Hepatocyte (in vitro differentiated cells): Measurements from ENCODE around the gene KLHDC9. TPM values are rescaled to one million over a fixed set of nuclear protein-coding genes. Genes with fewer than 3 reads are reported as not detected.

Experiments
- DNase-seq: peaks from one replicate; pipeline ENCODE4 v3.0.0-alpha.2; 2016; ENCODE audit warnings: low spot score
- H2AFZ ChIP-seq: fragments of 200-600 bp; sonication (generic); 2 replicates; pipeline ENCODE4 v1.6.0; 2016; ENCODE audit warnings: antibody characterized with exemption, mild to moderate bottlenecking
- H3K27ac ChIP-seq: fragments of 200-600 bp; sonication (generic); 2 replicates; pipeline ENCODE4 v1.5.1; 2016; ENCODE audit warnings: mild to moderate bottlenecking
- H3K27me3 ChIP-seq: fragments of 200-600 bp; sonication (generic); 2 replicates; pipeline ENCODE4 v1.6.1; 2016
- H3K36me3 ChIP-seq: fragments of 200-600 bp; sonication (generic); replicated peaks from 2 replicates; pipeline ENCODE4 v1.5.1; 2016; ENCODE audit warnings: low read depth; ENCODE audit not compliant: insufficient read depth
- H3K4me1 ChIP-seq: fragments of 200-600 bp; sonication (generic); 2 replicates; pipeline ENCODE4 v1.5.1; 2016; ENCODE audit warnings: mild to moderate bottlenecking, moderate library complexity; ENCODE audit not compliant: insufficient read depth
- H3K4me2 ChIP-seq: fragments of 200-600 bp; sonication (generic); 2 replicates; pipeline ENCODE4 v1.6.0; 2016
- H3K4me3 ChIP-seq: fragments of 200-600 bp; sonication (generic); 2 replicates; pipeline ENCODE4 v1.5.1; 2016; ENCODE audit warnings: mild to moderate bottlenecking
- H3K79me2 ChIP-seq: fragments of 200-600 bp; sonication (generic); 2 replicates; pipeline ENCODE4 v1.6.0; 2017; ENCODE audit warnings: mild to moderate bottlenecking
- H3K9me2 ChIP-seq: fragments of 200-600 bp; sonication (generic); replicated peaks from 2 replicates; pipeline ENCODE4 v1.6.0; 2017; ENCODE audit warnings: mild to moderate bottlenecking; ENCODE audit not compliant: insufficient read depth
- H3K9me3 ChIP-seq: fragments of 200-600 bp; sonication (generic); 2 replicates; pipeline ENCODE4 v1.5.1; 2016; ENCODE audit warnings: low read depth, mild to moderate bottlenecking
- H4K20me1 ChIP-seq: fragments of 200-600 bp; sonication (generic); 2 replicates; pipeline ENCODE4 v1.6.0; 2016; ENCODE audit warnings: mild to moderate bottlenecking; ENCODE audit not compliant: insufficient read depth, poor library complexity, severe bottlenecking
- EZH2 ChIP-seq: fragments of 200-600 bp; sonication (generic); IDR thresholded peaks from 2 replicates; pipeline ENCODE4 v1.6.1; 2016; ENCODE audit warnings: antibody characterized with exemption, mild to moderate bottlenecking, borderline replicate concordance
- EZH2phosphoT487 ChIP-seq: fragments of 200-600 bp; sonication (generic); IDR thresholded peaks from one replicate; pipeline ENCODE4 v1.6.1; 2018; ENCODE audit warnings: antibody characterized with exemption, mild to moderate bottlenecking, low read depth, moderate library complexity; ENCODE audit not compliant: unreplicated experiment, severe bottlenecking
- WGBS: methylation state at CpG from one replicate; pipeline ENCODE4 v1.1.6; 2016; ENCODE audit warnings: low lambda C conversion rate; ENCODE audit errors: missing lambda C conversion rate; 5-methylcytosine and 5-hydroxymethylcytosine counted together
- polyA plus RNA-seq: library from polyadenylated mRNA; unstranded; fragments of >200 nt; fragmentation: Nextera tagmentation; extraction: Ambion mirVana; gene quantifications from 2 replicates; pipeline ENCODE4 v1.2.1, GENCODE V29; 2016
- total RNA-seq: library from RNA; depleted of rRNA; stranded (reverse); fragments of >200 nt; gene quantifications from 2 replicates; pipeline ENCODE4 v1.2.3, GENCODE V29; 2014
- TF ChIP-seq, protein P1 (sequence below): fragments of 200-600 bp; sonication (generic); IDR thresholded peaks from 2 replicates; pipeline ENCODE4 v1.5.1; 2016; ENCODE audit warnings: antibody characterized with exemption, mild to moderate bottlenecking; ENCODE audit not compliant: poor library complexity

KLHDC9 gene
- total and polyA plus RNA-seq, 2 experiments from 2014 or later, result 1.4 to 7.4 TPM

DNA sequence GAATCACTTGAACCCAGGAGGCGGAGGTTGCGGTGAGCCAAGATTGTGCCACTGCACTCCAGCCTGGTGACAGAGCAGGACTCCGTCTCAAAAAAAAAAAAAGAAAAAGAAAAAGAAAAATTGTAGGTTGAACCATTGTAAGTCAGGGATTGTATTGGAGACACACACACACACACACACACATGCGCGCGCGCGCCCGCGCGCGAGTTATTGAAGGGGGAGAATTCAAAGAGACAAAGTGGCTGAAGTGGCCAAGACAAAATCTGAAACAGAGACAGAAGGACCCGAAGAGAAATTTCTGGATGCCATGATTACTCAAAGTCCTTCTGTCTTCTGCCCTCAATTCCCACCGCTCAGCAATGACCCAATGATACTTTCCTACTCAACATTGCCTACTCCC is 3.7 kb upstream of the KLHDC9 start:
- H3K4me2 ChIP-seq, result no peak overlapping the region
- H3K4me1 ChIP-seq, result peaks cover 8% of the 10 kb centered on the region
- TF ChIP-seq EZH2phosphoT487, result no peak
- TF ChIP-seq EZH2, result no peak
- TF ChIP-seq, protein P1, sequence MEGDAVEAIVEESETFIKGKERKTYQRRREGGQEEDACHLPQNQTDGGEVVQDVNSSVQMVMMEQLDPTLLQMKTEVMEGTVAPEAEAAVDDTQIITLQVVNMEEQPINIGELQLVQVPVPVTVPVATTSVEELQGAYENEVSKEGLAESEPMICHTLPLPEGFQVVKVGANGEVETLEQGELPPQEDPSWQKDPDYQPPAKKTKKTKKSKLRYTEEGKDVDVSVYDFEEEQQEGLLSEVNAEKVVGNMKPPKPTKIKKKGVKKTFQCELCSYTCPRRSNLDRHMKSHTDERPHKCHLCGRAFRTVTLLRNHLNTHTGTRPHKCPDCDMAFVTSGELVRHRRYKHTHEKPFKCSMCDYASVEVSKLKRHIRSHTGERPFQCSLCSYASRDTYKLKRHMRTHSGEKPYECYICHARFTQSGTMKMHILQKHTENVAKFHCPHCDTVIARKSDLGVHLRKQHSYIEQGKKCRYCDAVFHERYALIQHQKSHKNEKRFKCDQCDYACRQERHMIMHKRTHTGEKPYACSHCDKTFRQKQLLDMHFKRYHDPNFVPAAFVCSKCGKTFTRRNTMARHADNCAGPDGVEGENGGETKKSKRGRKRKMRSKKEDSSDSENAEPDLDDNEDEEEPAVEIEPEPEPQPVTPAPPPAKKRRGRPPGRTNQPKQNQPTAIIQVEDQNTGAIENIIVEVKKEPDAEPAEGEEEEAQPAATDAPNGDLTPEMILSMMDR, result no peak
- no peaks in the 10 kb centered on the region for H3K36me3 ChIP-seq
- no peaks in the 10 kb centered on the region for H3K27me3 ChIP-seq
- no peaks in the 10 kb centered on the region for H3K9me2 ChIP-seq
- H3K27ac ChIP-seq, result no peak overlapping the region
- H2AFZ ChIP-seq, result no peak overlapping the region
- WGBS, result 98% methylated on average over 14 of the region's 14 CpGs
- no peak for DNase-seq
- no peaks in the 10 kb centered on the region for H4K20me1 ChIP-seq
- H3K4me3 ChIP-seq, result no peak overlapping the region
- no peaks in the 10 kb centered on the region for H3K9me3 ChIP-seq
- H3K79me2 ChIP-seq, result no peaks in the 10 kb centered on the region

DNA sequence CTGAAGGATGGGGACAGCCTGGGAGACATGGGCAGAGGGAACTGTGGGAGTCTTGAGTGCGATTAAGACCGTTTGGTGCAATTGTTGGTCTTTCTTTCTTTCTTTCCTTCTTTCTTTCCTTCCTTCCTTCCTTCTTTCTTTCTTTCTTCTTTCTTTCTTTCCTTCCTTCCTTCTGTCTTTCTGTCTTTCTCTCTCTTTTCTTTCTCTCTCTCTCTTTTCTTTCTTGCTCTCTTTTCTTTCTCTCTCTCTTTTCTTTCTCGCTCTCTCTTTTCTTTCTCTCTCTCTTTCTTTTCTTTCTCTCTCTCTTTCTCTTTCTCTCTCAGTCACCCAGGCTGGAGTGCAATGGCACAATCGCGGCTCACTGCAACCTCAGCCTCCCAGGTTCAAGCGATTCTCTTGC is 2.9 kb upstream of the KLHDC9 start:
- TF ChIP-seq EZH2, result no peak
- TF ChIP-seq EZH2phosphoT487, result no peak
- TF ChIP-seq, protein P1, result no peak
- H4K20me1 ChIP-seq, result no peaks in the 10 kb centered on the region
- no peaks in the 10 kb centered on the region for H3K27me3 ChIP-seq
- H3K36me3 ChIP-seq, result no peaks in the 10 kb centered on the region
- no peak overlapping the region for H2AFZ ChIP-seq
- H3K9me3 ChIP-seq, result no peaks in the 10 kb centered on the region
- H3K79me2 ChIP-seq, result no peaks in the 10 kb centered on the region
- H3K4me2 ChIP-seq, result no peak overlapping the region
- no peak overlapping the region for H3K27ac ChIP-seq
- WGBS, result 94% methylated on average over 6 of the region's 6 CpGs
- no peak for DNase-seq
- H3K4me1 ChIP-seq, result peaks cover 8% of the 10 kb centered on the region
- no peak overlapping the region for H3K4me3 ChIP-seq
- no peaks in the 10 kb centered on the region for H3K9me2 ChIP-seq

DNA sequence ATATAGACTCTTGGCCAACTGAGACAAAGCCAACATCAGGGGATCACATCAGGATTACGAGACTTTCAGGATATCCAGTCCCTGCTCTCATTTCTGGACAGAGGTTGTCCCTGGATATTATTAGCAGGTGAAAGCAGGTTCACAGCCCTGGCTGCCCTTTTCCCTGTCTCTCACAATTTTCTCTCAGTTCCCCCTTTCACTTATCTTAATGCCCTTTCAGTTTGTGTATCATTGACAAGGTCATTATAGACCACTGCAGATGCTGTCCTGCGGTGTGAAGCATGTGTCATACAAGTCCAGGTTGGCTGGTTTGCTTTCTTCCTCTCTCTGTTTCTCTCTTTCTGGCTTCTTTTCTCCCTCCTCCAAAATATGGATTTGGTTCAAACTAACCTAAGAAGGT is 2.1 kb upstream of the KLHDC9 start:
- no peak for DNase-seq
- Histone ChIP-seq H3K4me3 (no peak overlapping the region), H3K27me3 (no peaks in the 10 kb centered on the region), H3K79me2 (no peaks in the 10 kb centered on the region), H3K9me3 (no peaks in the 10 kb centered on the region), H2AFZ (no peak overlapping the region), H4K20me1 (no peaks in the 10 kb centered on the region), H3K4me1 (peaks cover 8% of the 10 kb centered on the region), H3K27ac (no peak overlapping the region), H3K4me2 (no peak overlapping the region), H3K9me2 (no peaks in the 10 kb centered on the region), H3K36me3 (no peaks in the 10 kb centered on the region)
- TF ChIP-seq, protein P1, result no peak
- no peak for TF ChIP-seq EZH2phosphoT487
- no peak for TF ChIP-seq EZH2
- 93% methylated on average over 2 of the region's 2 CpGs for WGBS

DNA sequence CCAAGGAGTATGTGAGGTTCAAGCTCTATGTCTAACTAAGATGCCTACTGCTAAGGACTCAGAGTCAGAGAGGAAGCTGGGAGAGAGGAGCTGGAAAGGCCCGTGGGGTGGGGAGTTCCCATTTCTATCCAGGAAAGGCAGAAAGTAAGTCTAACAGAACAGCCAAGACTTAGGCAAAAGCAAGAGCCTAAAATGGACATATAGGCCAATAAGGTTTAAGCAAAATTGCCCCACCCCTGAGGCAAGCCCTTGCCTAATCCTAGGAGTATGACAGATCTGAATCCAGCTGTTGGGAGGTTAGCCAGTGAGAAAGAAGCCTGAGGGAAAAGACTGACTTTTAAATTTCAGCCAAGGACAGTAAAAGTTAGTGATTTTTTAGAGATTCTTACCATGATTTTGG is 1.6 kb upstream of the KLHDC9 start:
- Histone ChIP-seq H3K79me2 (no peaks in the 10 kb centered on the region), H3K36me3 (no peaks in the 10 kb centered on the region), H3K9me2 (no peaks in the 10 kb centered on the region), H3K4me3 (no peak overlapping the region), H3K9me3 (no peaks in the 10 kb centered on the region), H3K4me1 (peaks cover 8% of the 10 kb centered on the region), H3K27ac (peak overlapping the region; percentile 75), H3K4me2 (no peak overlapping the region), H4K20me1 (no peaks in the 10 kb centered on the region), H2AFZ (no peak overlapping the region), H3K27me3 (no peaks in the 10 kb centered on the region)
- no peak for DNase-seq
- 82% methylated on average over 1 of the region's 1 CpG for WGBS
- TF ChIP-seq, protein P1, result no peak
- TF ChIP-seq EZH2phosphoT487 (no peak), EZH2 (no peak)
